ENCODE results near the gene SMIM45.

Gene SMIM45

DNA sequence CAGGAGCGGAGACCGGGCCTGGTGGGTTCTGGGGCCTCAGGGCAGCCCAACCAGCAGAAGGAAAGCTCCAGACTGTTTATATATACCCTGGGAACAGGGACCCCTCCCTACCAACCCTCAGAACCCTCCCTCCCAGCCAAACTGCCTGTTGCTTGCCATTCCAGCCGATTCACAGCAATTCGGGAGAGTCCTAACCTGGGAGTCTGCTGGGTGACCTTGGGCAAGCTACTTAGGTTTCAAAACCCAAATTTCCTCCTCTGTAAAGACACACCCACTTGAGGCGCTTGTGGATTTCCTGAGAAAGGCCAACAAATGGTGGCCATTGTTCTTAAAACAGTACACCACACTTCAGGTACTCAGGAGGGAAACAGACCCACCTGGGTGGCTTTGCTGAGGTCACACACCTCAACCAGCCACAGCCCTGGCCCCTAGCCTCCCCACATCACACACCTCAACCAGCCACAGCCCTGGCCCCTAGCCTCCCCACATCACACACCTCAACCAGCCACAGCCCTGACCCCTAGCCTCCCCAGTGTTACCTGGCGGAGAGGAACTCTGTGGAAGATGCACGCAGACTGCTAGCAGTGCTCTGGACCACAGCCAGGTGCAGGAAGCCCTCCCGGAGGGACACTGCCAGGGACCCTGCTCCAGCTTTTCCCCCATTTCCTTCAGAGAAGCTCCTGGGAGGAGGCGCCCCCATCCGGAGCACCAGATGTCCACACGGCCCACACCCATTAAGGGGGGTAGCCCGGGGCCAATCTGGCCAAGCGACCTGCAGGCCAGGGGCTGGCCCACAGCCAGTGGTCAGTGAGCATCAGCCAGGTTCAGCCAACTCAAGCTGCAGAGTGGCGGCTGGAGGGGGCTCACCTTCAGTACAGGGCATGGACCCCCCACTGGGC is 43.3 kb upstream of the SMIM45 start:
- Histone ChIP-seq H3K4me2 (ENCODE audit: low read length) (no peak overlapping the region), H3K27me3 (ENCODE audit: low read depth, low read length) (no peaks in the 10 kb centered on the region), H3K9ac (ENCODE audit: low read length) (no peak overlapping the region), H3K36me3 (replicated peaks; ENCODE audit: low read depth, low read length) (peaks cover 40% of the 10 kb centered on the region), H3K9me3 (ENCODE audit: insufficient read depth, low read length) (no peaks in the 10 kb centered on the region), H4K20me1 (ENCODE audit: insufficient read depth, low read length) (peaks cover 14% of the 10 kb centered on the region), H3K4me1 (ENCODE audit: low read length) (no peaks in the 10 kb centered on the region), H3K27ac (ENCODE audit: low read length) (0 out of 2 replicates have a peak overlapping the region, but pooled peaks have one; percentile 11), H2AFZ (ENCODE audit: low read depth, low read length) (no peak overlapping the region), H3K4me3 (ENCODE audit: low read length) (no peak overlapping the region), H3K79me2 (ENCODE audit: low read length) (no peaks in the 10 kb centered on the region)
- TF ChIP-seq, protein P1, sequence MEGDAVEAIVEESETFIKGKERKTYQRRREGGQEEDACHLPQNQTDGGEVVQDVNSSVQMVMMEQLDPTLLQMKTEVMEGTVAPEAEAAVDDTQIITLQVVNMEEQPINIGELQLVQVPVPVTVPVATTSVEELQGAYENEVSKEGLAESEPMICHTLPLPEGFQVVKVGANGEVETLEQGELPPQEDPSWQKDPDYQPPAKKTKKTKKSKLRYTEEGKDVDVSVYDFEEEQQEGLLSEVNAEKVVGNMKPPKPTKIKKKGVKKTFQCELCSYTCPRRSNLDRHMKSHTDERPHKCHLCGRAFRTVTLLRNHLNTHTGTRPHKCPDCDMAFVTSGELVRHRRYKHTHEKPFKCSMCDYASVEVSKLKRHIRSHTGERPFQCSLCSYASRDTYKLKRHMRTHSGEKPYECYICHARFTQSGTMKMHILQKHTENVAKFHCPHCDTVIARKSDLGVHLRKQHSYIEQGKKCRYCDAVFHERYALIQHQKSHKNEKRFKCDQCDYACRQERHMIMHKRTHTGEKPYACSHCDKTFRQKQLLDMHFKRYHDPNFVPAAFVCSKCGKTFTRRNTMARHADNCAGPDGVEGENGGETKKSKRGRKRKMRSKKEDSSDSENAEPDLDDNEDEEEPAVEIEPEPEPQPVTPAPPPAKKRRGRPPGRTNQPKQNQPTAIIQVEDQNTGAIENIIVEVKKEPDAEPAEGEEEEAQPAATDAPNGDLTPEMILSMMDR (IDR thresholded peaks at IDR 0.05; ENCODE audit: low read depth, low read length), result no peak
- TF ChIP-seq EZH2phosphoT487 (IDR thresholded peaks at IDR 0.05; ENCODE audit: low read depth), result no peak

DNA sequence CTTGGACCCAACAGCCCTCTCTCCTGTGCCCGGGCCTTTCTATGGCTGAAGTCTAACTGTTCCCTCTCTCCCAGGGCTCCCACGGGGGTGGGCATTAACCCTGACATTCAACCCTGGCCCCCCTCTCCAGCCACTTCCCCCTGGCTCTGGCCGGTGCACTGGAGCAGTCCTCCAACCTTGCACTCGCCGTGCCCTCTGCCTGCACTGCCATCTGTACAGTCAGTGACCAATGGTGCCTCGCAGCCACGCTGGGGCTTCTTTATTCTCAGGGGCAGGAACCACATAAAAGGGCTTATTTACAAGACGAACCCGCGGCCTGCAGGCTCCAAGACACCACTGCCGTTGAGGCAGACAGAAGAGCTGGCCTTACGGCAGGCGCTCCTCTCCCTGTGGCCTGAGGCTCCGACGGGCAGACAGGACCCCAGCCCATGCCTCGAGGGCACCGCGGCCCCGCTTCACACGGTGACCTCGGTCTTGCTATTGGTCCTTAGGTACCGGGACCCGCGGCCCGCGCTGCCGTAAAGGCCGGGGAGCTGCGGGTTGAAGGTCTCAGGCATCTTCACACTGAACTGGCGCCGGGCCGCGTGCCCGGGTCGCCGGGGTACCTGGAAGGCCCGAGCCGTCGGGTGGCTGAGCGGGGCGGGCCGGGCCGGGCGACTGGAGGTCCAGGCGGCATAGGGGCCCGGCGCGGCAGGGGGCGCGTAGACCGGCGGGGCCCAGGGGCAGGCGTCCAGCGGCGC is 42.5 kb upstream of the SMIM45 start:
- H3K36me3 ChIP-seq (replicated peaks; ENCODE audit: low read depth, low read length), result peaks cover 32% of the 10 kb centered on the region
- TF ChIP-seq, protein P1 (IDR thresholded peaks at IDR 0.05; ENCODE audit: low read depth, low read length), result no peak
- TF ChIP-seq EZH2phosphoT487 (IDR thresholded peaks at IDR 0.05; ENCODE audit: low read depth), result no peak
- no peak overlapping the region for H3K9ac ChIP-seq (ENCODE audit: low read length)
- no peak overlapping the region for H3K27ac ChIP-seq (ENCODE audit: low read length)
- no peaks in the 10 kb centered on the region for H3K27me3 ChIP-seq (ENCODE audit: low read depth, low read length)
- no peaks in the 10 kb centered on the region for H3K79me2 ChIP-seq (ENCODE audit: low read length)
- H4K20me1 ChIP-seq (ENCODE audit: insufficient read depth, low read length), result peaks cover 14% of the 10 kb centered on the region
- no peaks in the 10 kb centered on the region for H3K4me1 ChIP-seq (ENCODE audit: low read length)
- no peak overlapping the region for H3K4me2 ChIP-seq (ENCODE audit: low read length)
- no peak overlapping the region for H3K4me3 ChIP-seq (ENCODE audit: low read length)
- no peaks in the 10 kb centered on the region for H3K9me3 ChIP-seq (ENCODE audit: insufficient read depth, low read length)
- no peak overlapping the region for H2AFZ ChIP-seq (ENCODE audit: low read depth, low read length)

DNA sequence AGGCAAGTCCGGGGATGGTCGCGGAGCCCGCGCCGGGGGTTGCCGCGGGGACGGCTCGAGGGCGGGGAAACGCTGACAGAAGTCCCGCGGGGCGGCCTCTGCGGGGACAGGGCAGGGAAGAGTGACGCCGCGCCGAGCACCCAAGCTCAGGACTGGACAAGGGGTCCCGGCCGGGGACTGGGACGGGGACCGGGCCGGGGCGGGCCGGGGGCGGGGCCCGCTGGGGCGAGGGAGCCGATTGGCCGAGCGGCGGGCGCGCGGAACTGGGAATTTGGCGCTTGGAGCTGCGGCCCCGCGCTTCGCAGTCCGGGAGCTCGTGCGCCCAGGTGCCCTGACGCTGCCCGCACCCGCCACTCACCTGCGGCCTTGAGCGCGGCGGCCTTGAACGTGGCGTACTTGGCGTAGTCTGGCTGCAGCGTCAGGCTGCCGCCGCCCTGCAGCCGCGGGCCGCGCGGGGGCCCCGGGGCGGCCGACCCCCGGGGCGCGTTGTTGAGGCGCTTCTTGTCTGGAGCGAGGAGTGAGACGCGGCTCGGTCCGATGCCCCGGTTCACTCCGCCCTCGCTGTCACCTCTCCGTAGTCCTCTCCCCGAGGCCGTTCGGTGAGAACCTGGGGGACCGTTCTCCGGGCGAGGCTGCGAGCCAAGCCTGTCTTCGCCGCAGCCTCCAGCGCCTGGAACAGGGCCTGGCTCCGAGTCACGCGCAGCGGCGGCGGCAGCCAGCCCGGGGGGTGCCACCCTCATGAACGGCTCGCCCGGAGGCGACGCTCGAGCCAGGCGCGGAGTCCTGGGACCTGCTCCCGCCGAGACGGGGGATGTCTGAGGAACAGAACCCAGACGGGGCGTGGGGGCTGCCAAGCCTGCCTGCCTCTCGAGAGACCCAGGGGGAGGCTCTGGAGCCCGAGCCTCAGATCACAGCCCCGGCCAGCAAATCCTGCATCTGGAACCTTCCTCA is 41.6 kb upstream of the SMIM45 start:
- peaks cover 23% of the 10 kb centered on the region for H3K36me3 ChIP-seq (replicated peaks; ENCODE audit: low read depth, low read length)
- no peak overlapping the region for H3K4me2 ChIP-seq (ENCODE audit: low read length)
- no peaks in the 10 kb centered on the region for H3K4me1 ChIP-seq (ENCODE audit: low read length)
- H3K27ac ChIP-seq (ENCODE audit: low read length), result no peak overlapping the region
- H3K4me3 ChIP-seq (ENCODE audit: low read length), result no peak overlapping the region
- H3K9me3 ChIP-seq (ENCODE audit: insufficient read depth, low read length), result no peaks in the 10 kb centered on the region
- TF ChIP-seq, protein P1 (IDR thresholded peaks at IDR 0.05; ENCODE audit: low read depth, low read length), result no peak
- no peak for TF ChIP-seq EZH2phosphoT487 (IDR thresholded peaks at IDR 0.05; ENCODE audit: low read depth)
- H2AFZ ChIP-seq (ENCODE audit: low read depth, low read length), result no peak overlapping the region
- no peaks in the 10 kb centered on the region for H3K79me2 ChIP-seq (ENCODE audit: low read length)
- no peak overlapping the region for H3K9ac ChIP-seq (ENCODE audit: low read length)
- H4K20me1 ChIP-seq (ENCODE audit: insufficient read depth, low read length), result peaks cover 9% of the 10 kb centered on the region
- H3K27me3 ChIP-seq (ENCODE audit: low read depth, low read length), result no peaks in the 10 kb centered on the region
